Vagina (tissue), 2 donors: ENCODE results near the gene GFOD1. TPM values are rescaled to one million over a fixed set of nuclear protein-coding genes. Genes with fewer than 3 reads are reported as not detected.
"Not testable (repeated sequence)": the region's sequence is repeated elsewhere in the genome, so short reads cannot be mapped to it uniquely, and the experiment has no call there.

Experiments
- DNase-seq, 2 donors: peaks; one replicate each; pipeline ENCODE4 v3.0.0-alpha.2; 2017; ENCODE audit errors: extremely low spot score in 2 of 2
- H3K27ac ChIP-seq: fragments of 200-600 bp; sonication (generic); one replicate; pipeline ENCODE4 v1.5.1; 2019
- H3K27me3 ChIP-seq: fragments of 200-600 bp; sonication (generic); one replicate; pipeline ENCODE4 v1.5.1; 2019
- H3K36me3 ChIP-seq, 2 donors: fragments of 200-600 bp; sonication (generic); one replicate each; pipeline ENCODE4 v1.5.1; 2017 to 2019
- H3K4me1 ChIP-seq: fragments of 200-600 bp; sonication (generic); one replicate; pipeline ENCODE4 v1.5.1; 2019
- H3K4me3 ChIP-seq, 2 donors: fragments of 200-600 bp; sonication (generic); 1 replicate in 1 of 2; 2 replicates in 1 of 2; pipeline ENCODE4 v1.5.1; 2016 to 2019
- H3K9me3 ChIP-seq: fragments of 200-600 bp; sonication (generic); one replicate; pipeline ENCODE4 v1.5.1; 2019
- POLR2A ChIP-seq, 2 donors: fragments of 450-650 bp; IDR thresholded peaks; one replicate each; pipeline ENCODE4 v1.6.1; 2017; ENCODE audit warnings: antibody characterized with exemption in 2 of 2, mild to moderate bottlenecking in 2 of 2, moderate library complexity in 2 of 2
- POLR2AphosphoS5 ChIP-seq, 2 donors: sonication (generic); formaldehyde crosslinking; IDR thresholded peaks; one replicate each; pipeline ENCODE4 v1.9.0; 2017; ENCODE audit warnings: antibody characterized with exemption in 2 of 2, mild to moderate bottlenecking in 2 of 2, low read depth in 1 of 2; ENCODE audit not compliant: insufficient read depth in 1 of 2
- intact Hi-C: fragments of 100-400 bp; cut with DNase I; formaldehyde crosslinking; loops from one replicate; pipeline ENCODE4 v1.15.1; 2023
- total RNA-seq: library from RNA; depleted of rRNA; stranded (reverse); fragments of >200 nt; gene quantifications from one replicate; pipeline ENCODE4 v1.2.3, GENCODE V29; 2016
- TF ChIP-seq, protein P1 (sequence below), 3 experiments: fragments of 450-650 bp in 2 of 3; fragments of 200-600 bp in 1 of 3; sonication (generic) in 1 of 3; IDR thresholded peaks; one replicate each; pipeline ENCODE4 v1.5.1; 2017 to 2019; ENCODE audit warnings: antibody characterized with exemption in 3 of 3, mild to moderate bottlenecking in 2 of 3, moderate library complexity in 2 of 3

GFOD1 gene
- total RNA-seq, 1 donor from 2014 or later, result 16.9 TPM

DNA sequence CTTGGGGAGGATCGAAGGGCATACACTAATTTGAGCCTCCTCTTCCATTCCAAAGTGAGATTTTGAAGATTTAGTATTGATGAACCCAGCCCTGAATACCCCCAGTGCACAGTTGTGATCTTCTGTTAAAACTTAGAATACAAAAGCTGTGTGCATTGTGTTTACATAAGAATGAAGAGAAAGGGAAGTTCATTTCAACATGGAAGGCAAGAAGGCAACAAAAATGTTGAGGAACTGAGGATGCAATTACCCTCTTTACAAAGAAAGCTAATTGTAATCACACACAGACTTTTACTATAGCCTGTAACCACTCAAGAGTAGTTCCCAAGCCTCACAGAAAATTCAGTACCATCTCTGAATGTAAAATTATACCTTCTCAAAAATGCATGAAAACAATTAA, 49.3 kb downstream of the GFOD1 start:
- no peak for DNase-seq
- H3K4me1 ChIP-seq, result peaks cover 28% of the 10 kb centered on the region
- intact Hi-C loops, result no loop called here
- H3K36me3 ChIP-seq, result no peaks in the 10 kb centered on the region
- H3K27ac ChIP-seq, result no peak overlapping the region
- no peaks in the 10 kb centered on the region for H3K9me3 ChIP-seq
- TF ChIP-seq, protein P1, sequence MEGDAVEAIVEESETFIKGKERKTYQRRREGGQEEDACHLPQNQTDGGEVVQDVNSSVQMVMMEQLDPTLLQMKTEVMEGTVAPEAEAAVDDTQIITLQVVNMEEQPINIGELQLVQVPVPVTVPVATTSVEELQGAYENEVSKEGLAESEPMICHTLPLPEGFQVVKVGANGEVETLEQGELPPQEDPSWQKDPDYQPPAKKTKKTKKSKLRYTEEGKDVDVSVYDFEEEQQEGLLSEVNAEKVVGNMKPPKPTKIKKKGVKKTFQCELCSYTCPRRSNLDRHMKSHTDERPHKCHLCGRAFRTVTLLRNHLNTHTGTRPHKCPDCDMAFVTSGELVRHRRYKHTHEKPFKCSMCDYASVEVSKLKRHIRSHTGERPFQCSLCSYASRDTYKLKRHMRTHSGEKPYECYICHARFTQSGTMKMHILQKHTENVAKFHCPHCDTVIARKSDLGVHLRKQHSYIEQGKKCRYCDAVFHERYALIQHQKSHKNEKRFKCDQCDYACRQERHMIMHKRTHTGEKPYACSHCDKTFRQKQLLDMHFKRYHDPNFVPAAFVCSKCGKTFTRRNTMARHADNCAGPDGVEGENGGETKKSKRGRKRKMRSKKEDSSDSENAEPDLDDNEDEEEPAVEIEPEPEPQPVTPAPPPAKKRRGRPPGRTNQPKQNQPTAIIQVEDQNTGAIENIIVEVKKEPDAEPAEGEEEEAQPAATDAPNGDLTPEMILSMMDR (IDR thresholded peaks at IDR 0.05), result no peak
- TF ChIP-seq POLR2AphosphoS5 (IDR thresholded peaks at IDR 0.05; ENCODE audit: insufficient read depth in 1 of 2, low read depth in 1 of 2), result no peak
- no peak for TF ChIP-seq POLR2A (IDR thresholded peaks at IDR 0.05)
- no peak overlapping the region for H3K4me3 ChIP-seq
- H3K27me3 ChIP-seq, result no peaks in the 10 kb centered on the region

DNA sequence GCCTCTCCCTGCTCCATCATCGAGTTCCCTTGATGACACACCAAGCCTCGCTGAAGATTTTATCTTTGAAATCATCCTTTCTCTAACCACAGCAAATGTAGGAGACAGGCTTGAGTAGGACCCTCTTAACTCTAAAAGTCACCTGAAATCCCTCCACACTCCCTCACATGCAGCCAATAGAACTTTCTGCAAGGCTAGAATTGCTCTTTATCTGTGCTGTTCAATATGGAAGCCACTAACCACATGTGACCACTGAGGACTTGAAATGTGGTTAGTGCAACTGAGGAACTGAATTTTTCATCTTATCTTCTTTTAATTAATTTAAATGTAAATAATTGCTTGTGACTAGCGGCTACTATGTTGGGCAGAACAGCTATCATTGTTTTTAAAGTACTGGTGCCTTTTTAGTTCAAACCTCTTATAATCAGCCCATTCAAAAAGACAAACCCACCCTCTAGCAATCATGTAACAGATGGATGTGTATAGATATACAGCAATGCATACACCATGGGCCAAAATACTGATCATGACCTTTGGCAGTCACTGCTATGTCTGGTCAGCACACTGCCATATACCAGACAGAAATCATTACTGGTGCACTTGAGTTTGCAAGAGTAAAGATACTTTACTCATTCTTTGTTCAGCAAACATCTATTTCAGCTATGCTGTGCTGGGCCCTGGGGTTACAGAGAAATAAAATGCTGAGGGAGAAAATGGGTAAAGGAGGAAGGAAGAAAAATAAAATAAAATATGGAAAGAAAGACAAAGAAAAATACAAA, 50.0 kb downstream of the GFOD1 start:
- Histone ChIP-seq H3K27me3 (no peaks in the 10 kb centered on the region), H3K4me3 (no peak overlapping the region), H3K4me1 (peaks cover 35% of the 10 kb centered on the region), H3K9me3 (no peaks in the 10 kb centered on the region), H3K27ac (no peak overlapping the region), H3K36me3 (no peaks in the 10 kb centered on the region)
- no peak for DNase-seq
- intact Hi-C loops, result no loop called here
- TF ChIP-seq POLR2AphosphoS5 (IDR thresholded peaks at IDR 0.05; ENCODE audit: insufficient read depth in 1 of 2, low read depth in 1 of 2) (no peak), POLR2A (IDR thresholded peaks at IDR 0.05) (no peak)
- TF ChIP-seq, protein P1 (IDR thresholded peaks at IDR 0.05), result no peak

DNA sequence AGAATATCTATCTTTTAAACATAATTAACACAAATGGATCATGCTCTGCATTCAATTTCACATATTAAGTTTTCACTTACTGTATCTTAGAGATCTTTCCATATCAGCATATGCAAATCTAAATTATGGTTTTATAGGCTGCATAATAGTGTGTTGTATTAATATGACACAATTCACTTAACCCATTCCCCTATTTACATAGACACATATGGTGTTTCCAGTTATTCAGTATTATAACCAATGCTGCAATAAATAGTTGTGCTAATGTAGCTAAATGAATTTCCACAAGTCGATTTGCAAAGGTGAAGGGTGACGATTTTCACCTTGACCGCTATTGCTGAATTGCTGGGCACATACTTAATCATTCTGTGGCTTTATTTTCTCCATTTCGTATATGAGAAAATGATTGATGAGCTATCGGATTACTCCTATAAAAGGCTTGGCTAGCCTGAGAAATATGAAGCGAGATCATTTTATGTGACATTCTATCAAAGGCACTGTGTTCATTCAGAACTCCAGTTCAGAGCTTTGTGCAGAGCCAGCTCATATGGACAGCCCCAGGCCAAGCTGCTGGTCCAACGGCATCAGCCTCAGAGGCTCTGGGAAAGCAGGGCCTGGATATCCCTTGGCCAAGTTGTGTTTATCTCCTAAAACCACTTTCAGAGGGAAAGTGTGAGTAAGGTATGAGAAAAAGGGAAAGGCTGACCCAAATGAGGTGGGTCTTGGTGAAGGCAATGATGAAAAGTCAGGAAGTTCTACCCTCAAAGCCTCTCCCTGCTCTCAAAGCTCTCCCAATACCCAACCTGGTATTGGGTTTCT, 50.8 kb downstream of the GFOD1 start:
- TF ChIP-seq POLR2AphosphoS5 (IDR thresholded peaks at IDR 0.05; ENCODE audit: insufficient read depth in 1 of 2, low read depth in 1 of 2), result no peak
- H3K36me3 ChIP-seq, result no peaks in the 10 kb centered on the region
- no peak overlapping the region for H3K4me3 ChIP-seq
- no peaks in the 10 kb centered on the region for H3K27me3 ChIP-seq
- intact Hi-C loops, result no loop called here
- DNase-seq, result no peak
- no peak overlapping the region for H3K27ac ChIP-seq
- peaks cover 37% of the 10 kb centered on the region for H3K4me1 ChIP-seq
- no peaks in the 10 kb centered on the region for H3K9me3 ChIP-seq

DNA sequence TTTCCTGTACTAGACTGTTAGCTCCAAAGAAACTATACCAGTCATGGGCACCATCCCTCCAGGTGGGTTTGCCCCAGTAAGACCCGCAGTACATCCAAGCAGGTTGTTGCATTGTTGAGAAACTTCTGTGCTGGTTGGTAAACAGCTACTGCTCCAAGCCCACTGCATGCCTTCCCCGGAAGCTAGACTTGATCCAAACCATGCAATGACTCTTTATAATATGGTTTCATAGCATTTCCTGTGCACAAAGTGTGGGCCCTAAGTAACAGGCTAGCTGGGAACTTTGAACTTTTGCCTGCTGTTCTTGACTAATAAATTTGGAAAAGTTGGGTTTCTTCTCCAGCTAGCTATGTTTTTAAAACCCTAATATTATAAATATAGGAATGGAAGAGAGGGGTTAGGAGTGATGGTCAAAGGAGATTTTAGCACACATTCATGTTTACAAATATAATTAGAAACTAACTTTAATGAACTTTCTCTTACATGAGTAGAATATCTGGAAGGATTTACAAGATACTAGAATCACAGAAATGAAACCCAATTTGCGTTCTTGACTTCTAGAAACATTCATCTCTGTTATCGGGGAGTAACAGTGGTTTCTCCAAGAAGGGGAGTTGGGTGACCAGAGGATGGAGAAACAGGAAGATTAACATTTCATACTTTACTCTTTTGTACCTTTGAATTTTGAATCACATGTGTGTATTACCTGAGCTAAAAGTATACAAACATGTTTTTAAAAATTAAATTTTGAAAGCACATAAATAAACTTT, 51.7 kb downstream of the GFOD1 start:
- TF ChIP-seq POLR2AphosphoS5 (IDR thresholded peaks at IDR 0.05; ENCODE audit: insufficient read depth in 1 of 2, low read depth in 1 of 2) (no peak), POLR2A (IDR thresholded peaks at IDR 0.05) (no peak)
- TF ChIP-seq, protein P1 (IDR thresholded peaks at IDR 0.05), result no peak
- intact Hi-C loops, result no loop called here
- no peak for DNase-seq
- H3K27me3 ChIP-seq, result no peaks in the 10 kb centered on the region
- H3K27ac ChIP-seq, result no peak overlapping the region
- no peaks in the 10 kb centered on the region for H3K36me3 ChIP-seq
- H3K4me3 ChIP-seq, result no peak overlapping the region
- H3K4me1 ChIP-seq, result peaks cover 30% of the 10 kb centered on the region
- H3K9me3 ChIP-seq, result no peaks in the 10 kb centered on the region

DNA sequence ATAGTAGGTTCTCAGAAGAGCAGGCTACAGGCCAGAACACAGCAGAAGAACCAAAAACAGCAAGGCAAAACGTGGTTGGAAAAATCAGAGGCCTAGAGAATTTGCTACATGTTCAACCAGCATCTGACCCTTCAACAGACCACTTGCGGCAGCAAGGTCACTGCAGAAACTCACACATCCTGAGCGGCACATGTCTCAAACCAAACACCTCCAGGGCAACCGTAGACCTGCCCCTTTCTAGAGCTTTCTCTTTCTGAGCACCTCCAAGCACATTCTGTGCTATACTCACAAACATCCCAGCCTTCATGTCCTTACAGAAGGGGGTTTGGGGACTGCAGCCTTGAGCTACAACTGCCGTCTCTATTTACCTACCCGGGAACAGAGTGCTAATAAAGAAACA, 52.6 kb downstream of the GFOD1 start:
- Histone ChIP-seq H3K27ac (no peak overlapping the region), H3K4me1 (peaks cover 28% of the 10 kb centered on the region)
- no peak for DNase-seq

DNA sequence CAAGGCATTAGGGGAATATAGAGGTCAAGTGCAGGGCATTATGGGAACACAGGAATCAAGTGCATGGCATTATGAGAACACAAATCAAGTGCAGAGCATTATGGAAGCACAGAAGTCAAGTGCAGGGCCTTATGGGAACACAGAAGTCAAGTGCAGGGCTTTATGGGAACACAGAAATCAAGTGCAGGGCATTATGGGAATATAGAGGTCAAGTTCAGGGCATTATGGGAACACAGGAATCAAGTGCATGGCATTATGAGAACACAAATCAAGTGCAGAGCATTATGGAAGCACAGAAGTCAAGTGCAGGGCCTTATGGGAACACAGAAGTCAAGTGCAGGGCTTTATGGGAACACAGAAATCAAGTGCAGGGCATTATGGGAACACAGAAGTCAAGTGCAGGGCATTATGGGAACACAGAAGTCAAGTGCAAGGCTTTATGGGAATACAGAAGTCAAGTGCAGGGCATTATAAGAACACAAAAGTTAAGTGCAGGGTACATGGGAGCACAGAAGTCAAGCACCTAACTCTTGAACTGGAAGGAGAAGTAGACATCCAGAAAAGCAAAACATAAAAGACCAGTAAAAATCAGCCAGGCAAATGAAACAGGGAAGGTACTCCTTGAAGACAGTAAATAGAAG, 53.1 kb downstream of the GFOD1 start:
- H3K4me3 ChIP-seq, H3K9me3 ChIP-seq, intact Hi-C loops, DNase-seq, H3K27ac ChIP-seq, H3K36me3 ChIP-seq, H3K27me3 ChIP-seq: not testable (repeated sequence)
- H3K4me1 ChIP-seq, result peaks cover 29% of the 10 kb centered on the region

More for the DNA sequence above, 52.6 kb downstream of the GFOD1 start:
- no peaks in the 10 kb centered on the region for H3K36me3 ChIP-seq
- H3K27me3 ChIP-seq, result no peaks in the 10 kb centered on the region
- no peaks in the 10 kb centered on the region for H3K9me3 ChIP-seq
- no peak overlapping the region for H3K4me3 ChIP-seq
- TF ChIP-seq POLR2AphosphoS5 (IDR thresholded peaks at IDR 0.05; ENCODE audit: insufficient read depth in 1 of 2, low read depth in 1 of 2) (no peak), POLR2A (IDR thresholded peaks at IDR 0.05) (no peak)
- intact Hi-C loops, result no loop called here
